Natural killer cell (primary cell): ENCODE data around the gene HYCC1. TPM values are rescaled to one million over a fixed set of nuclear protein-coding genes. Genes with fewer than 3 reads are reported as not detected.

Source experiments
- ATAC-seq, 3 donors: fragments of 150-1000 bp in 2 of 3; fragments of 200-7000 bp in 1 of 3; cut with Tn5 transposase; 1 replicate in 1 of 3; 2 replicates in 2 of 3; pipeline ENCODE4 v1.10.0; 2021; ENCODE audit warnings: mild to moderate bottlenecking in 2 of 3, moderate library complexity in 2 of 3
- DNase-seq, 2 donors: peaks; one replicate each; pipeline versions ENCODE4 v3.0.0 to v3.0.0-alpha.2; 2013 to 2021; ENCODE audit warnings: mixed read lengths in 1 of 2
- H3K27ac ChIP-seq: one replicate; pipeline ENCODE4 v1.5.1; 2013; ENCODE audit warnings: mild to moderate bottlenecking, low read length
- H3K27me3 ChIP-seq: one replicate; pipeline ENCODE4 v1.6.1; 2013; ENCODE audit warnings: low read length; ENCODE audit not compliant: control insufficient read depth, insufficient read depth
- H3K36me3 ChIP-seq: one replicate; pipeline ENCODE4 v1.6.1; 2013; ENCODE audit warnings: low read length; ENCODE audit not compliant: control insufficient read depth, insufficient read depth
- H3K4me1 ChIP-seq: one replicate; pipeline ENCODE4 v1.6.1; 2013; ENCODE audit warnings: low read length; ENCODE audit not compliant: control insufficient read depth, insufficient read depth
- H3K4me3 ChIP-seq: one replicate; pipeline ENCODE4 v1.5.1; 2013; ENCODE audit warnings: low read length
- H3K9me3 ChIP-seq: one replicate; pipeline ENCODE4 v1.6.1; 2013; ENCODE audit warnings: low read length; ENCODE audit not compliant: control insufficient read depth, insufficient read depth
- H3K27ac Mint-ChIP-seq, 2 donors: one replicate each; pipeline ENCODE4 v1.8.0; 2022; ENCODE audit warnings: mild to moderate bottlenecking in 2 of 2, mixed read lengths in 2 of 2, moderate library complexity in 1 of 2
- H3K27me3 Mint-ChIP-seq, 2 donors: one replicate each; pipeline ENCODE4 v1.8.0; 2022; ENCODE audit warnings: low read depth in 2 of 2, mixed read lengths in 2 of 2
- H3K36me3 Mint-ChIP-seq: one replicate; pipeline ENCODE4 v1.8.0; 2022; ENCODE audit warnings: mixed read lengths
- H3K4me1 Mint-ChIP-seq, 2 donors: one replicate each; pipeline ENCODE4 v1.8.0; 2022; ENCODE audit warnings: mixed read lengths in 2 of 2
- H3K4me3 Mint-ChIP-seq: one replicate; pipeline ENCODE4 v1.8.0; 2022; ENCODE audit warnings: mild to moderate bottlenecking, moderate library complexity, mixed read lengths
- H3K9me3 Mint-ChIP-seq, 2 donors: one replicate each; pipeline ENCODE4 v1.8.0; 2022; ENCODE audit warnings: mixed read lengths in 2 of 2
- WGBS: methylation state at CpG from one replicate; pipeline ENCODE4 v1.1.7; 2013; ENCODE audit warnings: missing lambda C conversion rate; ENCODE audit not compliant: insufficient coverage; 5-methylcytosine and 5-hydroxymethylcytosine counted together
- intact Hi-C: fragments of 100-400 bp; cut with micrococcal nuclease; formaldehyde crosslinking; loops from one replicate; pipeline ENCODE4 v1.14.2; 2022
- total RNA-seq, 4 donors: library from RNA; stranded (reverse); fragments of 120-200 nt in 1 of 4; gene quantifications; one replicate each; pipeline versions ENCODE4 v1.2.3 to v1.2.4, GENCODE V29; 2013 to 2022
- TF ChIP-seq, protein P1 (sequence below): fragments of 200-600 bp; IDR thresholded peaks from one replicate; pipeline ENCODE4 v1.8.0; 2022; ENCODE audit warnings: antibody characterized with exemption

HYCC1 gene
- total RNA-seq, 3 donors from 2014 or later (not counting 1 experiment from before 2014, with no cell fraction given), result 30.1 to 44.8 (median 34.1) TPM

DNA sequence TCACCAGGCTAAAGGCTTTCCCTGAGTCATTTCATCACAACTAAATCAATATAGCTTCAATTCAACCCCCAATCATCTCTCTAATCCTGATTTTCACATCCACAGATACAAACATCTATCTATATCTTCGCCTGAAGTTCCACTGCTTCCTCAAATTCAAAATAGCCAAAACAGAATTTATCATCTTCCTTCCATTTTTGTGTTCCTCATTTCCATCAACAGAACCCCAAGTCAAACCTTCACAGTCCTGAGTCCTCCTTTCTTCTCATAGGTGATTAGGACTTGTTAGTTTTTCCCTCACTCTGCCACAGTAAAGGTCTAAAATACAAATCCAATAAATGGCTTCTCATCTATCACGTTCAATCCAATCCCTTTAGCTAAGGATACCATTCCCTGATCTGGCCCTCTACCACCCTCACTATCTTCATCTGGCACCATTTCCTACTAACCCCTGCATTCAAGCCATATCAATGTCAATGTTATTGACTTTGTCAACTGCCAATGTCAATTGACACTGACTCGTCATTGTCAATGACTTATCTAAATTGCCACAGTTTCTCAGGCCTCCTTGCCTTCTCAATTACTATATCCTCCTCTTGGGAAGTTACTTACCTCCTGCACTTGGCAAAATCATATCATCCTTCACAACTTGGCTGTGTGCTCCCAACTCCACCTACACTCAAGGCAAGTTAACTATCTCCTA, 2.6 kb downstream of the HYCC1 start:
- ATAC-seq, result no peak
- H3K4me1 ChIP-seq, result peaks cover 13% of the 10 kb centered on the region
- intact Hi-C loops, result loop anchor here (10.0 kb wide), 1 partner anchor 523 kb away; the partner anchor contains the start of gene TRA2A

DNA sequence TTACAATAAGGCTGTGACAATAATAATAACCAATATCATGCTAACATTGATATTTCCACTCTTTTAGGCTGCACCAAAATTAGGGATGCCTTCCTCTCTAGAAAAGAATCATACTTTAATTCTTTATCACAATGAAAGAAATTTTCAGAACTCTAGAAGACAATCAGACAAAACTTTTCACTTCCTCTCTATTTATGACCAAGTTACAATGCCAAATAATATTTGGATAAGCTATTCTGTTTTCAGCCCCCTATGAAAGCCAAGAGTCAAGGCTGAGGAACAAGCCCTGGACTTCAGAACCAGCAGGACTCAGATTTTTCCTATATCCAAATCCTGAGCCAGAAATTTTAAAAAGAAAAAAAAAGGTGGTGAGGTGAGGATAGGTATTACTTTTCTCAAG, 4.6 kb downstream of the HYCC1 start:
- Histone ChIP-seq H3K36me3 (no peaks in the 10 kb centered on the region), H3K27ac (no peak overlapping the region), H3K27me3 (no peaks in the 10 kb centered on the region), H3K4me3 (no peak overlapping the region), H3K9me3 (no peaks in the 10 kb centered on the region), H3K4me1 (peaks cover 9% of the 10 kb centered on the region)
- no peak overlapping the region for H3K4me3 Mint-ChIP-seq
- H3K4me1 Mint-ChIP-seq, result peaks cover 5 to 12% of the 10 kb centered on the region in 2 donors
- H3K36me3 Mint-ChIP-seq, result no peaks in the 10 kb centered on the region
- DNase-seq (no peak), ATAC-seq (no peak)
- H3K27me3 Mint-ChIP-seq, result no peaks in the 10 kb centered on the region
- H3K27ac Mint-ChIP-seq, result no peak overlapping the region
- TF ChIP-seq, protein P1, sequence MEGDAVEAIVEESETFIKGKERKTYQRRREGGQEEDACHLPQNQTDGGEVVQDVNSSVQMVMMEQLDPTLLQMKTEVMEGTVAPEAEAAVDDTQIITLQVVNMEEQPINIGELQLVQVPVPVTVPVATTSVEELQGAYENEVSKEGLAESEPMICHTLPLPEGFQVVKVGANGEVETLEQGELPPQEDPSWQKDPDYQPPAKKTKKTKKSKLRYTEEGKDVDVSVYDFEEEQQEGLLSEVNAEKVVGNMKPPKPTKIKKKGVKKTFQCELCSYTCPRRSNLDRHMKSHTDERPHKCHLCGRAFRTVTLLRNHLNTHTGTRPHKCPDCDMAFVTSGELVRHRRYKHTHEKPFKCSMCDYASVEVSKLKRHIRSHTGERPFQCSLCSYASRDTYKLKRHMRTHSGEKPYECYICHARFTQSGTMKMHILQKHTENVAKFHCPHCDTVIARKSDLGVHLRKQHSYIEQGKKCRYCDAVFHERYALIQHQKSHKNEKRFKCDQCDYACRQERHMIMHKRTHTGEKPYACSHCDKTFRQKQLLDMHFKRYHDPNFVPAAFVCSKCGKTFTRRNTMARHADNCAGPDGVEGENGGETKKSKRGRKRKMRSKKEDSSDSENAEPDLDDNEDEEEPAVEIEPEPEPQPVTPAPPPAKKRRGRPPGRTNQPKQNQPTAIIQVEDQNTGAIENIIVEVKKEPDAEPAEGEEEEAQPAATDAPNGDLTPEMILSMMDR, result no peak
- intact Hi-C loops, result no loop called here
- no peaks in the 10 kb centered on the region for H3K9me3 Mint-ChIP-seq

More for the DNA sequence above, 2.6 kb downstream of the HYCC1 start:
- Mint-ChIP-seq H3K9me3 (no peaks in the 10 kb centered on the region), H3K4me1 (peaks cover 11 to 14% of the 10 kb centered on the region in 2 donors), H3K27me3 (no peaks in the 10 kb centered on the region), H3K27ac (no peak overlapping the region), H3K4me3 (no peak overlapping the region), H3K36me3 (no peaks in the 10 kb centered on the region)
- DNase-seq, result no peak
- Histone ChIP-seq H3K27ac (no peak overlapping the region), H3K9me3 (no peaks in the 10 kb centered on the region), H3K27me3 (no peaks in the 10 kb centered on the region), H3K36me3 (no peaks in the 10 kb centered on the region), H3K4me3 (no peak overlapping the region)
- TF ChIP-seq, protein P1, result no peak
- WGBS, result 92% methylated on average over 3 of the region's 3 CpGs

DNA sequence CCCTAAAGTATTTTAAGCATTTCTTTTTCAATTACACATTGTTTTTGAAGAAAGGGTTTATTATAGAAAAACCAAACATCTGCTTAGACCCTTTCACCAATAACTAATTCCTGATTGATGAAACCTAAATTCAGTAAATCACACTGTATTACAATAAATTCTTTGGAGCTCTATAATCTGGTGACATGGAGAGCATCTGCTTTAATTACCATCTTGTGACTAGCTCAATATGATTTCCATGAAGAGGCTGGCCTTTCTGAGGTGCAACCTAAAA, 9.7 kb downstream of the HYCC1 start:
- H3K4me1 ChIP-seq, result no peaks in the 10 kb centered on the region
- intact Hi-C loops, result no loop called here
- H3K9me3 Mint-ChIP-seq, result no peaks in the 10 kb centered on the region
- no peak overlapping the region for H3K27ac ChIP-seq
- H3K36me3 ChIP-seq, result no peaks in the 10 kb centered on the region
- TF ChIP-seq, protein P1, result no peak
- no peaks in the 10 kb centered on the region for H3K36me3 Mint-ChIP-seq
- H3K4me3 ChIP-seq, result no peak overlapping the region
- no peak overlapping the region for H3K27ac Mint-ChIP-seq
- H3K27me3 Mint-ChIP-seq, result no peaks in the 10 kb centered on the region
- H3K4me1 Mint-ChIP-seq, result peaks cover 13 to 33% of the 10 kb centered on the region in 2 donors
- H3K9me3 ChIP-seq, result no peaks in the 10 kb centered on the region
- ATAC-seq (no peak), DNase-seq (no peak)
- H3K4me3 Mint-ChIP-seq, result no peak overlapping the region
- H3K27me3 ChIP-seq, result no peaks in the 10 kb centered on the region
